Neural progenitor cell (in vitro differentiated cells): ENCODE data around the gene ARHGAP4.

ENCODE experiments used
- EZH2phosphoT487 ChIP-seq: fragments of 200-600 bp; sonication (generic); IDR thresholded peaks from 2 replicates; pipeline ENCODE4 v1.6.1; 2017; ENCODE audit warnings: antibody characterized with exemption
- TF ChIP-seq, protein P1 (sequence below): fragments of 200-600 bp; sonication (generic); IDR thresholded peaks from 2 replicates; pipeline ENCODE4 v1.5.1; 2017; ENCODE audit warnings: antibody characterized with exemption, mild to moderate bottlenecking

DNA sequence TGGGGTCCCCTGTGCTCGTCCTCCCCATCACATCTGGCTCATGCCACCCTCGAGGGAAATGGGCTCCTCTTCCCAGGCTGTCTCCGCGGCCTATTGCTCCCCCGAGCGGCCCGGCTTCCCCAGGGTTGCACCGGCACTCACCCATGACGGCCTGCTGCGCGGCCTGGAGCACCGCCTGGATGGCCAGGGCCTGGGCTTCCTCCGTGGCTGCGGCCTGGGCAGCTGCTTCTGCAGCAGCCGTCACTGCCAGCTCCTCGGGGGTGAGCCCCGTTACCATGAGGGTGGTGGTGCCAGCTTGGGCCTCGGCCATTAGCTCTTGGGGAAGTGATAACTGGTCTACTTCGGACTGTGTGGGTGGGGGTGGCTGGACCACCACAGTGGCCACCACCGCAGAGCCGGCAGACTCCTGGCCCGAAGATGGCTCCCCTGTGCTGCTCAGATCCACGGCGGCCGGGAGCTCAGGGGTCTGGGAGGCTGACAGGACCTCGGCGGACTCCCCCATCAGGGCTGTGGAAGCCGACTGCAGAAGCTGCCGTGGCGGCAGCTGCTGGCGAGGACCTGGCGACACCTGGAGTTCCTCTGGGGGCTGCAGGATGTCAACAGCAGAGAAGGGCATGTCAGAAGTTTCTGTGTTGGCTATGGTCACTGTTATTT, 26.4 kb upstream of the ARHGAP4 start:
- TF ChIP-seq, protein P1, sequence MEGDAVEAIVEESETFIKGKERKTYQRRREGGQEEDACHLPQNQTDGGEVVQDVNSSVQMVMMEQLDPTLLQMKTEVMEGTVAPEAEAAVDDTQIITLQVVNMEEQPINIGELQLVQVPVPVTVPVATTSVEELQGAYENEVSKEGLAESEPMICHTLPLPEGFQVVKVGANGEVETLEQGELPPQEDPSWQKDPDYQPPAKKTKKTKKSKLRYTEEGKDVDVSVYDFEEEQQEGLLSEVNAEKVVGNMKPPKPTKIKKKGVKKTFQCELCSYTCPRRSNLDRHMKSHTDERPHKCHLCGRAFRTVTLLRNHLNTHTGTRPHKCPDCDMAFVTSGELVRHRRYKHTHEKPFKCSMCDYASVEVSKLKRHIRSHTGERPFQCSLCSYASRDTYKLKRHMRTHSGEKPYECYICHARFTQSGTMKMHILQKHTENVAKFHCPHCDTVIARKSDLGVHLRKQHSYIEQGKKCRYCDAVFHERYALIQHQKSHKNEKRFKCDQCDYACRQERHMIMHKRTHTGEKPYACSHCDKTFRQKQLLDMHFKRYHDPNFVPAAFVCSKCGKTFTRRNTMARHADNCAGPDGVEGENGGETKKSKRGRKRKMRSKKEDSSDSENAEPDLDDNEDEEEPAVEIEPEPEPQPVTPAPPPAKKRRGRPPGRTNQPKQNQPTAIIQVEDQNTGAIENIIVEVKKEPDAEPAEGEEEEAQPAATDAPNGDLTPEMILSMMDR: no peak
- TF ChIP-seq EZH2phosphoT487: no peak
